ENCODE results near the gene SCRN1.
"Not testable (repeated sequence)": the region's sequence is repeated elsewhere in the genome, so short reads cannot be mapped to it uniquely, and the experiment has no call there.

SCRN1 gene

GRCh38 chr7:29965030-29965429 lies 24.6 kb downstream of the SCRN1 start:
- DNase-seq = no peak

GRCh38 chr7:29962035-29962434 lies 27.6 kb downstream of the SCRN1 start:
- no peak for DNase-seq

GRCh38 chr7:29961611-29962010 lies 28.0 kb downstream of the SCRN1 start:
- DNase-seq = not testable (repeated sequence)

GRCh38 chr7:29958667-29959358 lies 30.8 kb downstream of the SCRN1 start:
- no peak for DNase-seq

GRCh38 chr7:29957521-29958310 lies 31.9 kb downstream of the SCRN1 start:
- no peak for DNase-seq

GRCh38 chr7:29956487-29956836 lies 33.1 kb downstream of the SCRN1 start:
- no peak for DNase-seq

- no peak for DNase-seq
Observed at GRCh38 chr7:29955799-29956486, 33.7 kb downstream of the SCRN1 start.

GRCh38 chr7:29955075-29955792 lies 34.4 kb downstream of the SCRN1 start:
- no peak for DNase-seq

GRCh38 chr7:29953726-29954347 lies 35.8 kb downstream of the SCRN1 start:
- no peak for DNase-seq

- DNase-seq = no peak
Observed at GRCh38 chr7:29951206-29951605, 38.4 kb downstream of the SCRN1 start.

GRCh38 chr7:29950480-29950879 lies 39.1 kb downstream of the SCRN1 start:
- DNase-seq = no peak

- no peak for DNase-seq
Observed at GRCh38 chr7:29948587-29948986, 41.0 kb downstream of the SCRN1 start.

GRCh38 chr7:29946428-29947186 lies 43.0 kb downstream of the SCRN1 start:
- DNase-seq = no peak

GRCh38 chr7:29945259-29945809 lies 44.3 kb downstream of the SCRN1 start:
- no peak for DNase-seq

GRCh38 chr7:29940199-29940598 lies 49.4 kb downstream of the SCRN1 start:
- no peak for DNase-seq

GRCh38 chr7:29937132-29937531 lies 52.5 kb downstream of the SCRN1 start:
- DNase-seq = no peak

GRCh38 chr7:29935111-29935510 lies 54.5 kb downstream of the SCRN1 start:
- no peak for DNase-seq

- no peak for DNase-seq
Observed at GRCh38 chr7:29929018-29929807, 60.4 kb downstream of the SCRN1 start.

GRCh38 chr7:29926741-29927140 lies 62.9 kb downstream of the SCRN1 start:
- no peak for DNase-seq

GRCh38 chr7:29926216-29926615 lies 63.4 kb downstream of the SCRN1 start:
- no peak for DNase-seq

- no peak for DNase-seq
Observed at GRCh38 chr7:29924684-29925083, 64.9 kb downstream of the SCRN1 start.

Data from NCI-H1048 (cell line).